Panc1 (cell line): ENCODE data around the gene GPR65. TPM values are rescaled to one million over a fixed set of nuclear protein-coding genes. Genes with fewer than 3 reads are reported as not detected.
A peak's percentile ranks its signal among the peaks of the same experiment; 100 is the strongest.

Experiments used
- ATAC-seq: fragments of 200-7000 bp; cut with Tn5 transposase; 2 replicates; pipeline ENCODE4 v1.9.1; 2020; ENCODE audit warnings: mild to moderate bottlenecking, moderate library complexity
- BruUV-seq: library from RNA; stranded (reverse); fragments of 400-500 nt; replicated peaks from 2 replicates; lab custom pipeline; 2021; lab: Mats Ljungman, UMichigan
- CTCF ChIA-PET: fragments of 300-600 bp; sonication (Branson Sonifier 250); formaldehyde crosslinking; loops from one replicate; lab custom pipeline; 2022; ENCODE audit warnings: antibody characterized with exemption; lab: Charles Lee
- POLR2A ChIA-PET: fragments of 300-600 bp; sonication (Branson Sonifier 250); formaldehyde crosslinking; loops from one replicate; lab custom pipeline; 2022; ENCODE audit warnings: antibody characterized with exemption; lab: Charles Lee
- DNase-seq: peaks from one replicate; pipeline ENCODE4 v3.0.0-alpha.2; 2010; ENCODE audit warnings: low read depth, low spot score
- H3K27ac ChIP-seq: 2 replicates; pipeline ENCODE4 v1.5.1; 2011; ENCODE audit warnings: mild to moderate bottlenecking, low read length, inconsistent platforms
- H3K27me3 ChIP-seq: fragments of 200-500 bp; sonication (Bioruptor generic); 2 replicates; pipeline ENCODE4 v1.6.0; 2014; ENCODE audit warnings: low read length, inconsistent platforms; ENCODE audit not compliant: control insufficient read depth, insufficient read depth
- H3K36me3 ChIP-seq: fragments of 200-500 bp; sonication (Bioruptor generic); 2 replicates; pipeline ENCODE4 v1.5.1; 2014; ENCODE audit warnings: inconsistent platforms, mild to moderate bottlenecking, low read length, moderate library complexity; ENCODE audit not compliant: control insufficient read depth, insufficient read depth
- H3K4me1 ChIP-seq: 2 replicates; pipeline ENCODE4 v1.5.1; 2011; ENCODE audit warnings: inconsistent platforms, mild to moderate bottlenecking, low read length, moderate library complexity; ENCODE audit not compliant: control insufficient read depth, insufficient read depth
- H3K4me3 ChIP-seq, 2 experiments: 2 replicates each; pipeline ENCODE4 v1.5.1; 2011 to 2012; ENCODE audit warnings: low read depth in 2 of 2, low read length in 2 of 2, mild to moderate bottlenecking in 2 of 2, inconsistent platforms in 1 of 2, moderate library complexity in 1 of 2
- H3K9me3 ChIP-seq: fragments of 200-500 bp; sonication (Bioruptor generic); 2 replicates; pipeline ENCODE4 v1.5.1; 2014; ENCODE audit warnings: low read depth, mild to moderate bottlenecking, inconsistent platforms, low read length, moderate library complexity; ENCODE audit not compliant: control insufficient read depth, insufficient read depth
- CTCF ChIP-seq: fragments of 450-650 bp; IDR thresholded peaks from 2 replicates; pipeline ENCODE4 v1.5.1; 2017; ENCODE audit warnings: mild to moderate bottlenecking
- POLR2AphosphoS5 ChIP-seq: IDR thresholded peaks from 2 replicates; pipeline ENCODE4 v1.6.1; 2012; ENCODE audit warnings: mild to moderate bottlenecking, low read depth, low read length, moderate library complexity
- REST ChIP-seq, 2 experiments: IDR thresholded peaks; 2 replicates each; pipeline ENCODE4 v1.6.1; 2011 to 2012; ENCODE audit warnings: low read depth in 2 of 2, control low read depth in 1 of 2, low read length in 1 of 2, mild to moderate bottlenecking in 1 of 2, moderate library complexity in 1 of 2; ENCODE audit not compliant: insufficient read depth in 1 of 2
- SIN3A ChIP-seq: IDR thresholded peaks from 2 replicates; pipeline ENCODE4 v1.6.1; 2012; ENCODE audit warnings: low read depth, mild to moderate bottlenecking, low read length, moderate library complexity, borderline replicate concordance; ENCODE audit not compliant: insufficient read depth
- in situ Hi-C: cut with HindIII; loops from 2 replicates; pipeline ENCODE4 v1.10.0; 2016; ENCODE audit warnings: low sequenced_read_pairs, low pct_unique_long_range_greater_than_20kb
- intact Hi-C: fragments of 100-400 bp; cut with micrococcal nuclease; formaldehyde crosslinking; loops from one replicate; pipeline ENCODE4 v1.10.0; 2022; ENCODE audit not compliant: unreplicated experiment
- total RNA-seq: library from RNA; stranded (reverse); gene quantifications from one replicate; pipeline ENCODE4 v1.2.1, GENCODE V29; 2021; ENCODE audit not compliant: unreplicated experiment

The GPR65 gene
- total RNA-seq, 1 experiment from 2014 or later = not detected

- ChIA-PET POLR2A (no interaction called here), CTCF (no interaction called here)
- no peak for DNase-seq
- in situ Hi-C loops (no loop called here), intact Hi-C loops (no loop called here)
- TF ChIP-seq SIN3A (no peak), CTCF (no peak)
- H3K36me3 ChIP-seq = no peaks in the 10 kb centered on the region
- H3K4me3 ChIP-seq = peak overlapping the region; percentile 61 to 76
- ATAC-seq = peak; percentile 74
- no peaks in the 10 kb centered on the region for H3K9me3 ChIP-seq
- TSS peak; percentile 61 for BruUV-seq
- H3K4me1 ChIP-seq = peaks cover 3% of the 10 kb centered on the region; the same call in 1 of the 2 replicates
- H3K27ac ChIP-seq = peak overlapping the region; percentile 92
- no peaks in the 10 kb centered on the region for H3K27me3 ChIP-seq
These were observed 12.6 kb upstream of the GPR65 start for GRCh38 chr14:87992346-87992717.

- peak; percentile 95 for ATAC-seq
- in situ Hi-C loops = no loop called here
These were observed 12.0 kb upstream of the GPR65 start, which contains the start of gene GALC for GRCh38 chr14:87992718-87993628. GALC (minus strand) TSS chr14:87993182; CDS start chr14:87993164, 18 bp downstream.

More at GRCh38 chr14:87992718-87993628, 12.0 kb upstream of the GPR65 start, which contains the start of gene GALC:
- Histone ChIP-seq H3K27ac (peak within 1 kb of the TSS; percentile 92), H3K4me1 (peaks cover 3% of the 10 kb centered on the region; the same call in 1 of the 2 replicates), H3K9me3 (no peaks in the 10 kb centered on the region), H3K4me3 (peak within 1 kb of the TSS; percentile 61 to 76), H3K27me3 (no peaks in the 10 kb centered on the region), H3K36me3 (no peaks in the 10 kb centered on the region)
- DNase-seq = no peak
- BruUV-seq = no TSS peak
- intact Hi-C loops = no loop called here
- ChIA-PET CTCF (no interaction called here), POLR2A (no interaction called here)
- TF ChIP-seq POLR2AphosphoS5 (0 out of 2 replicates have a peak, but pooled peaks have one; percentile 24), REST (IDR thresholded peaks at IDR 0.05; ENCODE audit: insufficient read depth in 1 of 2, low read depth in 2 of 2, low read length in 1 of 2) (no peak)
